ENCODE measurements around the gene NME5.
"Not testable (repeated sequence)": the region's sequence is repeated elsewhere in the genome, so short reads cannot be mapped to it uniquely, and the experiment has no call there.

The NME5 gene

GRCh38 chr5:138138949-138139780, at the start of gene NME5:
Gene NME5 (minus strand): TSS chr5:138139428. CDS start chr5:138138780, 648 bp downstream.
- no peak for DNase-seq (ENCODE audit: low read depth)

- no peak for DNase-seq (ENCODE audit: low read depth)
Observed at GRCh38 chr5:138188626-138189025, 49.4 kb upstream of the NME5 start.

GRCh38 chr5:138186002-138186447, 46.8 kb upstream of the NME5 start:
- DNase-seq (ENCODE audit: low read depth): no peak

GRCh38 chr5:138182808-138183207, 43.6 kb upstream of the NME5 start:
- no peak for DNase-seq (ENCODE audit: low read depth)

GRCh38 chr5:138180841-138181240, 41.6 kb upstream of the NME5 start:
- no peak for DNase-seq (ENCODE audit: low read depth)

GRCh38 chr5:138180183-138180782, 41.1 kb upstream of the NME5 start:
- DNase-seq (ENCODE audit: low read depth): no peak

- no peak for DNase-seq (ENCODE audit: low read depth)
Observed at GRCh38 chr5:138179277-138179857, 40.1 kb upstream of the NME5 start.

- peak; percentile 83 for DNase-seq (ENCODE audit: low read depth)
Observed at GRCh38 chr5:138178516-138179276, 39.5 kb upstream of the NME5 start, which contains the start of the genes BRD8 and KIF20A. Gene BRD8 (minus strand): TSS chr5:138178630. CDS start chr5:138178614, 16 bp downstream. Gene KIF20A (plus strand): TSS chr5:138179112. CDS start chr5:138179681, 569 bp downstream.

GRCh38 chr5:138177941-138178515, 38.8 kb upstream of the NME5 start:
- no peak for DNase-seq (ENCODE audit: low read depth)

GRCh38 chr5:138170299-138170698, 31.1 kb upstream of the NME5 start:
- no peak for DNase-seq (ENCODE audit: low read depth)

GRCh38 chr5:138169124-138169523, 29.9 kb upstream of the NME5 start:
- no peak for DNase-seq (ENCODE audit: low read depth)

- DNase-seq (ENCODE audit: low read depth): no peak
Observed at GRCh38 chr5:138163721-138164120, 24.5 kb upstream of the NME5 start.

GRCh38 chr5:138160706-138161105, 21.5 kb upstream of the NME5 start:
- DNase-seq (ENCODE audit: low read depth): no peak

- no peak for DNase-seq (ENCODE audit: low read depth)
Observed at GRCh38 chr5:138159666-138160065, 20.4 kb upstream of the NME5 start.

- no peak for DNase-seq (ENCODE audit: low read depth)
Observed at GRCh38 chr5:138157626-138158025, 18.4 kb upstream of the NME5 start.

GRCh38 chr5:138155977-138156376, 16.7 kb upstream of the NME5 start:
- DNase-seq (ENCODE audit: low read depth): not testable (repeated sequence)

GRCh38 chr5:138149530-138149929, 10.3 kb upstream of the NME5 start:
- DNase-seq (ENCODE audit: low read depth): no peak

- DNase-seq (ENCODE audit: low read depth): no peak
Observed at GRCh38 chr5:138148811-138149210, 9.6 kb upstream of the NME5 start.

GRCh38 chr5:138143578-138143977, 4.3 kb upstream of the NME5 start:
- DNase-seq (ENCODE audit: low read depth): not testable (repeated sequence)

GRCh38 chr5:138141734-138142133, 2.5 kb upstream of the NME5 start:
- no peak for DNase-seq (ENCODE audit: low read depth)

- DNase-seq (ENCODE audit: low read depth): no peak
Observed at GRCh38 chr5:138140268-138140667, 1.0 kb upstream of the NME5 start.

- DNase-seq (ENCODE audit: low read depth): no peak
Observed at GRCh38 chr5:138139781-138140090, 508 bp upstream of the NME5 start.
